Upper lobe of left lung (tissue), 4 donors: ENCODE measurements around the gene IDS.
"Not testable (repeated sequence)": the region's sequence is repeated elsewhere in the genome, so short reads cannot be mapped to it uniquely, and the experiment has no call there.

Source experiments
- POLR2A ChIP-seq, 4 donors: fragments of 450-650 bp; IDR thresholded peaks; one replicate each; pipeline ENCODE4 v1.5.1; 2016 to 2017; ENCODE audit warnings: antibody characterized with exemption in 4 of 4, mild to moderate bottlenecking in 2 of 4
- TF ChIP-seq, protein P1 (sequence below), 6 experiments: fragments of 450-650 bp in 4 of 6; fragments of 200-600 bp in 2 of 6; sonication (generic) in 2 of 6; IDR thresholded peaks; one replicate each; pipeline ENCODE4 v1.5.1; 2016 to 2019; ENCODE audit warnings: antibody characterized with exemption in 6 of 6

DNA sequence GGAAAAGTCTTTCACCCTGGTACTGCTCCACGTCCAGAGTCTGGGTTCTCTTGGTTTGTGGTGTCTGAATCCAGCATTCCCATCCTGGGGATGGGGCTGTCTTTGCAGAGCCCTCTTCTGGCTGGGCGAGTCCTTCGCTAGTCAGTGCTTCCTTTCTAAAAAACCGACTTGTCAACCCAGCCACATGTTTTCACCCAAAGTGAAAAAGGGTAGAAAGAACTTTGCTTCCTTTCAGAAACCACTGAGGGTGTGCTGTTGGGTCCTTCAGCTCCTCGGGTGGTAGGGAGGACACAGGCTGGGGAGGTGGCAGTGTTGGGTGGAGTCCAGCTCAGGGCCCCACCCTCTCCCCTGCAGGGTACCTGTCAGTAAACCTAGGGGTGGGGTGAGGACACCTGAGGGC, 20.8 kb upstream of the IDS start:
- TF ChIP-seq, protein P1, sequence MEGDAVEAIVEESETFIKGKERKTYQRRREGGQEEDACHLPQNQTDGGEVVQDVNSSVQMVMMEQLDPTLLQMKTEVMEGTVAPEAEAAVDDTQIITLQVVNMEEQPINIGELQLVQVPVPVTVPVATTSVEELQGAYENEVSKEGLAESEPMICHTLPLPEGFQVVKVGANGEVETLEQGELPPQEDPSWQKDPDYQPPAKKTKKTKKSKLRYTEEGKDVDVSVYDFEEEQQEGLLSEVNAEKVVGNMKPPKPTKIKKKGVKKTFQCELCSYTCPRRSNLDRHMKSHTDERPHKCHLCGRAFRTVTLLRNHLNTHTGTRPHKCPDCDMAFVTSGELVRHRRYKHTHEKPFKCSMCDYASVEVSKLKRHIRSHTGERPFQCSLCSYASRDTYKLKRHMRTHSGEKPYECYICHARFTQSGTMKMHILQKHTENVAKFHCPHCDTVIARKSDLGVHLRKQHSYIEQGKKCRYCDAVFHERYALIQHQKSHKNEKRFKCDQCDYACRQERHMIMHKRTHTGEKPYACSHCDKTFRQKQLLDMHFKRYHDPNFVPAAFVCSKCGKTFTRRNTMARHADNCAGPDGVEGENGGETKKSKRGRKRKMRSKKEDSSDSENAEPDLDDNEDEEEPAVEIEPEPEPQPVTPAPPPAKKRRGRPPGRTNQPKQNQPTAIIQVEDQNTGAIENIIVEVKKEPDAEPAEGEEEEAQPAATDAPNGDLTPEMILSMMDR (IDR thresholded peaks at IDR 0.05): not testable (repeated sequence)
- TF ChIP-seq POLR2A (IDR thresholded peaks at IDR 0.05): not testable (repeated sequence)
